ENCODE measurements around the gene DIP2A.

DIP2A gene

GRCh38 chr21:46458315-46459023 is at the start of gene DIP2A:
Gene DIP2A (plus strand): TSS chr21:46458891. CDS start chr21:46459132, 241 bp downstream.
- TF ChIP-seq CTCF (conservative IDR thresholded peaks at IDR 0.05) (no peak; the same call in 1 of the 2 replicates), ZFX (IDR thresholded peaks at IDR 0.05) (peak; percentile 74)
- H3K27ac ChIP-seq = peak within 1 kb of the TSS; percentile 99

- no peak overlapping the region for H3K27ac ChIP-seq
- TF ChIP-seq ZFX (IDR thresholded peaks at IDR 0.05) (no peak), CTCF (conservative IDR thresholded peaks at IDR 0.05) (no peak)
These were observed 48.9 kb upstream of the DIP2A start for GRCh38 chr21:46409641-46410406.

- TF ChIP-seq CTCF (conservative IDR thresholded peaks at IDR 0.05) = no peak
- TF ChIP-seq ZFX (IDR thresholded peaks at IDR 0.05) = no peak
- no peak overlapping the region for H3K27ac ChIP-seq
These were observed 48.2 kb upstream of the DIP2A start for GRCh38 chr21:46410516-46410915.

GRCh38 chr21:46411236-46411635 is 47.5 kb upstream of the DIP2A start:
- H3K27ac ChIP-seq = no peak overlapping the region
- TF ChIP-seq ZFX (IDR thresholded peaks at IDR 0.05) (no peak), CTCF (conservative IDR thresholded peaks at IDR 0.05) (no peak)

GRCh38 chr21:46411691-46412090 is 47.0 kb upstream of the DIP2A start:
- TF ChIP-seq ZFX (IDR thresholded peaks at IDR 0.05) = no peak
- no peak for TF ChIP-seq CTCF (conservative IDR thresholded peaks at IDR 0.05)

GRCh38 chr21:46412521-46413364 is 45.9 kb upstream of the DIP2A start:
- no peak for TF ChIP-seq ZFX (IDR thresholded peaks at IDR 0.05)
- TF ChIP-seq CTCF (conservative IDR thresholded peaks at IDR 0.05) = no peak
- H3K27ac ChIP-seq = no peak overlapping the region

More at GRCh38 chr21:46411691-46412090, 47.0 kb upstream of the DIP2A start:
- no peak overlapping the region for H3K27ac ChIP-seq

Data from C4-2B (cell line).